HG02588 (cell line): Measurements from ENCODE around the gene HOXD10.

Experiments used
- ATAC-seq: cut with Tn5 transposase; IDR thresholded peaks from one replicate; pipeline ENCODE4 v1.9.1; 2021; ENCODE audit warnings: mild to moderate bottlenecking, moderate library complexity; ENCODE audit not compliant: unreplicated experiment

HOXD10 gene

DNA sequence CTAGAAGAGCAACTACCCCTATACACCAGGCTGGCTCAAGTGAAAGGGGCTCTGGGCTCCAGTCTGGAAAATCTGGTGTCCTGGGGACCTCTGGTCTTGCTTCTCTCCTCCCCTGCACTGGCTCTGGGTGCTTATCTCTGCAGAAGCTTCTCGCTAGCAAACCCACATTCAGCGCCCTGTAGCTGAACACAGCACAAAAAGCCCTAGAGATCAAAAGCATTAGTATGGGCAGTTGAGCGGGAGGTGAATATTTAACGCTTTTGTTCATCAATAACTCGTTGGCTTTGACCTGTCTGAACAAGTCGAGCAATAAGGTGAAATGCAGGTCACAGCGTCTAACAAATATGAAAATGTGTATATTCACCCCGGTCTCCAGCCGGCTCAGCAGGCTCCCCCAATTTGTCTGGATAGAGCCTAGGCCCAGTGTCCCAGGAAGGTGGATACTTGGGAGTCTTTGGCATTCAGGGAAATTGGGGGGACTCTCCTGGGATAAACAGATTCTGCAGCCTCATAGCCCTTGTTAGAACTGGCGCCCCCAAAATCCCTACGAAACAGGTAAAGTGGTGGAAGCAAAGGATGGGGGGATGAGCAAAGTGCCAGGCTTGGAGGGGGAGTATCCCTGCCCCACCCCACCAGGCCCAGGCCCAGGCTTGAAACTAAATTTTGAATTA is 32.3 kb downstream of the HOXD10 start:
- no peak for ATAC-seq

DNA sequence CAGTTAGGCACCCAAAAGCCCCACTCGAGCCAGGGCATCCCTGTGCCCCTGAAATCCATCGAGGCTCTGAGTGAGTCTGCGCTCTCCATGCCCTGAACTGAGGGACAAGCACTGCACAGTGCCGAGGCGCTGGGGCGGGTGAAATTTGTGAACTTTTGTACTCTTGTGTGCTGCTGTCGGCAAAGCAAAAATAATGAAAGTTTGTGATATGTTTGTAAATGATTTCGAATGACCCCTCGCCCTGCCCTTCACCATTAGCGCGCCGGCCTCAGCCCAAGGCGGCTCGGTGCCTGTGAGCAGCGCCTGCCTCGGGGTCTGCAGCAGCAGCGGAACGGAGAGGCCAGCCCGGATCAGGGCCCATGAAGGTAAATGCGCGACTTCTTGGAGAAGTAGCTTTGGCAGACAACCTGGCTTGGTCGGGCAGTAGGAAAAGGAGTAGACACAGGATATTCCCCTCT is 32.9 kb downstream of the HOXD10 start:
- no peak for ATAC-seq

DNA sequence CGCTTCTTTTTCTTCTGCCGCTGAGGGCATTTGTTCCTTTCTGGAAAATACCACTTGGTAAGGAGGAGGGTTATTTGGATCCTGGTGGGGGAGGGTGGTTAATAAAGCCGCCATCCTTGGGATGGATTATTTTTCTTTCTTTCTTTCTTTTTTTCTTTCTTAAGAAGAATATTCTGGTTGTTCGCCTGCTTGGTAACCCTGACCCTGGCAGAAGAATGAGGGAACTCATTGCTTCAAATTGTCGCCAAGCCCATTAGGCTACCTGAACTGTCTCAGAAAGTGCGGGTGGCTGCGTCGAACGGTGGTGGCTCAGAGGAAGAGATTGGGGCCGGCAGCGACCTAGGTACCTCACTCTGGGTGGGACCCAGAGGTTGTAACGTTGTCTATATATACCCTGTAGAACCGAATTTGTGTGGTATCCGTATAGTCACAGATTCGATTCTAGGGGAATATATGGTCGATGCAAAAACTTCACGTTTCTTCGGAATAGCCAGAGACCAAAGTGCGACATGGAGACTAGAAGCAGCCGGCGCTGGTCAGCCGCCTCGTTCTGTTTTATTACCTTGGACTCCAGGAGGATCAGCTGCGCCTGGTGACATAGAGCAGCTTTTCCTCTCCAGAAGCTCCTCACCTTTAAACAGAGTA is 33.5 kb downstream of the HOXD10 start:
- ATAC-seq, result no peak

DNA sequence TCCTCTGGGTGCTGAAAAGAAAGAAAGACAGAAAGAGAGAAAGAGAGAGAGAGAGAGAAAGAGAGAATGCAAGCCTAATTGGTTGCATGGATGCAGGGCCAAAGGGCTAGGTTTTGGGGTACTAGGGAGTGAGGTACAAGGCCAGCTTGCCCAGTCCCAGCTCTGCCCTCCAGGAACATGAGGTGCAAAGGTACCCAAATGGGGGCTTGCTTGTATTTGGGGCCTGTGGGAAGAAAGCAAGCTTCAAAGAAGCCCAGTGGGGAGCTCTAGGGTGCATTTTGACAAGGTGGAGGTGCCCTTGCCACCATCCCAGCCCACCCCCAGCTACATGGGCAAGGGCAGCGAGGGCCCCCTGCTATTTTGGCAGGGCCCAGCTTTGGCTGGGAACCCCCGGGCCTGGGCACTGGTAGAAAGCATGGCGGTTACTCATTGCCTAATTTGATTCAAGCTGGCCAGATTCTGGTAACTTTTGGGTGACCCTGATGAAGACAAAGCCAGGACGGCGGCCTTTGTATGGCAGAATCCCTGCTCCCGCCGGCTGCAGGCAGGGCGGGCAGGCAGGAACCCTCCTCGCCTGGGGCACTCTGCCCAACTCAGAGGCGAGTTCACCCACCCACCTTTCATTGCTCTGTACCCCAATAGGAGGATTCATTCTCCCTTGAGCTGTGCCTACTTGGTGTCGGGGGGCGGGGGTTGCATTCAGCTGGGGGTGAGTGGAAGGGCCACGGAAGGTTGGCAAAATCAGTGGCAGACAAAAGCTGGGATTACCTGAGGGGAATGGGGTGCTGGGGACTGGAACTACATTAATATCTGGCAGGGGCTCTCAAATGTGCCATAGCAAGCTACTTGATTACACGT is 34.2 kb downstream of the HOXD10 start:
- no peak for ATAC-seq

DNA sequence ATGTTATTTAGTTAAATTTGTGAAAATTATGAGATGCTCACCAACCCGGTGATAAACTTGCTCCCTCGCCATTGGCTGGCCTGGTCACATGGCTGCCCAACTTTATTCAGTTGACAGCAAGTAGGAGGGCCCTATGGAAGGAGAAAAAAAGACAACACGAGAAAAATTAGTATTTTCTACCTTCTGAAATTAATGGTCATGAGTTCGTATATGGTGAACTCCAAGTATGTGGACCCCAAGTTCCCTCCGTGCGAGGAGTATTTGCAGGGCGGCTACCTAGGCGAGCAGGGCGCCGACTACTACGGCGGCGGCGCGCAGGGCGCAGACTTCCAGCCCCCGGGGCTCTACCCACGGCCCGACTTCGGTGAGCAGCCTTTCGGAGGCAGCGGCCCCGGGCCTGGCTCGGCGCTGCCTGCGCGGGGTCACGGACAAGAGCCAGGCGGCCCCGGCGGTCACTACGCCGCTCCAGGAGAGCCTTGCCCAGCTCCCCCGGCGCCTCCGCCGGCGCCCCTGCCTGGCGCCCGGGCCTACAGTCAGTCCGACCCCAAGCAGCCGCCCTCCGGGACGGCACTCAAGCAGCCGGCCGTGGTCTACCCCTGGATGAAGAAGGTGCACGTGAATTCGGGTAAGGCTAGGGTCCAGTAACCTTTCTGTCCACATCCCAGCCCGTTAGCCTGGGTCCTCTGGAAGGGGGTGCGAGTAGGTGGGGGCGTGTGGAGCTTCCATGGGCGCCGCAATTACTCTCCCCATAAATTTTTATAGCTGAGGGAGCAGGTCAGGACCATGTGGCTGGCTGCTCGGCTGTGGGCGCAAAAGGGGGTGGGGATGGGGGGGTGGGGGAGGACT is 35.1 kb downstream of the HOXD10 start, which contains the start of gene HOXD4:
Gene HOXD4 (plus strand): TSS at position 109 of the 846 bp plus-strand sequence. CDS start 84 bp downstream, at position 193.
- ATAC-seq, result no peak

DNA sequence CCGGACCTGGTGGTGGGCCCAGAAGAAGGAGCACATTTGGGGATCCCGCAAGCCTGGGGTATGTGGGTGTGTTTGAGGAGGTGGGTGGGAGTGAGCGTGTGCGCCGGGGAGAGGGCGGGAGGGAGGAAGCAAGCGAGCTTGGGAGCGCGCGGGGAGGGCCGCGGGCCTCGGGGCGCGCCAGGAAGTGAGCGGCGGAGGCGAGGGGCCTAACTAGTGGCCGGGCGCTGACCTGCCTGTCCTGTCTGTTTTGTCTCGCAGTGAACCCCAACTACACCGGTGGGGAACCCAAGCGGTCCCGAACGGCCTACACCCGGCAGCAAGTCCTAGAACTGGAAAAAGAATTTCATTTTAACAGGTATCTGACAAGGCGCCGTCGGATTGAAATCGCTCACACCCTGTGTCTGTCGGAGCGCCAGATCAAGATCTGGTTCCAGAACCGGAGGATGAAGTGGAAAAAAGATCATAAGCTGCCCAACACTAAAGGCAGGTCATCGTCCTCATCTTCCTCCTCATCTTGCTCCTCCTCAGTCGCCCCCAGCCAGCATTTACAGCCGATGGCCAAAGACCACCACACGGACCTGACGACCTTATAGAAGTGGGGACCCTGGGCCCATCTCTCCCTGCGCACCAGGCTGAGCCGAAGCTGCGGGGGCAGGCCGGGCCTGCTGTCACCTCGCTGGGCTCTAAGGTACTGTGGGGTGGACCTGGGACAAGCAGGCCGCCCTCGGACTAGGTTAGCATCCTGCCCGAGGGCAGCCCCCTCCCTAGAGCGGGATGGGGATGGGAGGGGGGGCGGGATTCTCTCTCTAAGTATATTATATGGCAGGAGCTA is 36.0 kb downstream of the HOXD10 start:
- ATAC-seq, result no peak

DNA sequence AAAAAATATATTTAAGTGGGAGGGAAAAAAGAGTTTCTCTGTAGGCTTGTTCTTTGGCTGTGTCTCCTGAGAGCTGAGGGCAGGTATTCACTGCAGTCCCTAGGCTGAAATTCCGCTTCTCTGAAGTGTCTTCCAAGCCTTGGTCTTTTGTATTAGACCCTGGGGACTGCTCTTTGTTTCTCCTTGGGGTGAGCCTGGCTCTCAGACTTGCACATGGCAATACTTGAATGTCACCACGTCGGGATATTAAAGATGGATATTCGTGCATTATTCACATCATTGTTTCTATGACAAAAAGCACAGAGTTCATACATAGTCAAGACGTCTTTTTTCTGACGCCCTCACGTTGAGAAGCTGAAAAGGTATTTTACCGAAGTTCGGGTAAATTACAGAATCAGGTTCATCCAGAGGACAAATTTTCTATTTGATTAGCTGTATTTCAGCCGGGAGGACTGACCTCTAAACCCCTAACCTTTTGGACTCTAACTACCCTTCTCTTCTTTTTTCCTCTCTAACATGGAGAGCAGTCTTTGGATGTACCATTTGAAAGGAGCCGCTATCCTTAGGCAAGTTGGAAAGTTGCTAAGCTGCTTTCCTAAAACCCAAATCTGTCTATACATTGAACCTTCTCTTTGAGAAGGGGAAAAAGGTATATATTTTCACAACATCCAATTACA is 38.1 kb downstream of the HOXD10 start:
- no peak for ATAC-seq

DNA sequence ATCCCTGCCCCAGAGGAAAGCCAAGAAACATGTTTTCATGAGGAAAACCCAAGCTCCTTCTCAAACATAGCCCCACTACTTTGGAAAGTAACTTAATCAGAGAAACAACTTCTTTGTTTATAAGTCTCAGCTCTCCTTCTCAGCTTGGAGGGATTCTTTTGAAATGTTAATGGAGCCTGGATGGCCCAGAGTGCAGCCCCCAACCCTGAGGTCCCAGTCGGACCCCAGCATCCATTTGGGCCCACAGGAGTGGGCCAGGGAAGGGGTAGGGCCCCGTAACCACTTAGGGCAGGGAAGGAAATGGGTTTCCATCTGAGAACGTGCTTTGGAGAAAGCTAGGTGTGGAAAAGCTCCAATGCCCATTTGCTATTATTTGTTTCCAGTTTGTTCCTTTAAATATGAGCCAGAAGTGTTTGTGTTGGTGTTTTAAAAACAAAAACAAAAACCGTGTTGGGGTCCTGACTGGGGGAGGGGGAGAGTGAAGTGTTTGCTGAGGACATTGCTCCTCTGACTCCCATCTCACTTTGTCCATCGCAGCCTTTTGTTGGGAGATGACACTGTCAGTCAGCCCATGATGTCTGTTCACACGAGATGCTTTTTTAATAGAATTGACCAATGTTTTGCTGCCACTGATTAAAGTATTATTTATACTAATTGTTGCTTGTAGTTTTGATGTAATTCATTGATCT is 38.9 kb downstream of the HOXD10 start:
- no peak for ATAC-seq

DNA sequence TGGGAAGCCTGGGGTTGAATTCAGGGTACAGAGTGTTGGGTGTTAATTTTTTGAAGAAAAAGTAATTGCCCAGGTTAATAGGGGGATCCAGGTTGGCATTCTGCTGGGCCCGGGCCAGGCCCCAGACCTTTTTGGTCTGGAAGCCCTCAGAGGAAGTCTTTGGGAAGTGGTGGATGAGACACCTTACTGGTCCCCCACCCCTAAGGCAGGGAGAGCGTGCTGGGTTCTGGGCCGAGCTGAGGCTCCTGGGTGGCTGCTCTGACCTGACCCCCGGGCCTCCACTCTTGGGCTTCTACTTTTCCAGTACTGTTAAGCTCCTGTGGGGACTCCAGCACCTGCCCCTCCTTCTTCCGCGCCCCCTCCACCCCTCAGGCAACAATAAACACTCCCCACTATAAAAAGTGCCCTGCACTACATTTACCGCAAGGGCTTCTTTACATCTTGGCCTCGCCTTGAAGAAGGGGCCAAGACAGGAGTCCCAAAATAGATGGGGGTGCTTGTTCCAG is 39.8 kb downstream of the HOXD10 start:
- no peak for ATAC-seq

DNA sequence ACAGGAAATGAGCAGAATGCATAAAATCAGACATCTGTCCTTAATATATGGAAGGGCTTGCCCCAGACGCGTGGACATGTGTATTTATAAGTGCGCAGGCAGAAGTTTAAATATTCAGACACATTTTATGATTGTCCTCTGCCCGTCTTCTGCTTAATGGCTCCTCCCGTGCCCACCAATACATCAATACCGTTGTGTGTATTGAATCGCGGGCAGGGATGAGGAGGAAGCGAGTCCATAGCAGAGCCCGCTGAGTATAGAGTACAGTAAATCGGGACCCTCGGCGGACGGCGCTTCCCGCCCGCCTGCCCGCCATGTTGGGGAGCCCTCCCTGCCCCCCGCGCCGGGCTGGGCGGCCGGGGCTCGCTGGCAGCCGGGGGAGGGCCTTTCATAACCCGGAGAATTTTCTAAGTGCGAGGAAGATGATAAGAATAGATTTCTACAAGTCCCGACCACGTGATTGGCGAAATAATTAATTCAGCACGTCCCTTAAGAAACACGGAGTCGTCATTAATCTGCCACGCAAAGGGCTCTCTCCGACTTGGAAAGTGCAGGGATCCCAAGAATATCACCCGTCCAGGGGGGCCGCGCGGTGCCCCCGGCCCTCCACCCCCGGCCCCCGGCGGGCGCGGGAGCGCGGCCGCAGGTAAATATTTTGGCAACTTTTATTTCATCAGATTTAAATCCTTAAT is 40.4 kb downstream of the HOXD10 start, which contains the start of gene HOXD3:
Gene HOXD3 (plus strand): TSS at position 501 of the 692 bp plus-strand sequence. CDS start 11,808 bp downstream, outside the sequence.
- no peak for ATAC-seq

DNA sequence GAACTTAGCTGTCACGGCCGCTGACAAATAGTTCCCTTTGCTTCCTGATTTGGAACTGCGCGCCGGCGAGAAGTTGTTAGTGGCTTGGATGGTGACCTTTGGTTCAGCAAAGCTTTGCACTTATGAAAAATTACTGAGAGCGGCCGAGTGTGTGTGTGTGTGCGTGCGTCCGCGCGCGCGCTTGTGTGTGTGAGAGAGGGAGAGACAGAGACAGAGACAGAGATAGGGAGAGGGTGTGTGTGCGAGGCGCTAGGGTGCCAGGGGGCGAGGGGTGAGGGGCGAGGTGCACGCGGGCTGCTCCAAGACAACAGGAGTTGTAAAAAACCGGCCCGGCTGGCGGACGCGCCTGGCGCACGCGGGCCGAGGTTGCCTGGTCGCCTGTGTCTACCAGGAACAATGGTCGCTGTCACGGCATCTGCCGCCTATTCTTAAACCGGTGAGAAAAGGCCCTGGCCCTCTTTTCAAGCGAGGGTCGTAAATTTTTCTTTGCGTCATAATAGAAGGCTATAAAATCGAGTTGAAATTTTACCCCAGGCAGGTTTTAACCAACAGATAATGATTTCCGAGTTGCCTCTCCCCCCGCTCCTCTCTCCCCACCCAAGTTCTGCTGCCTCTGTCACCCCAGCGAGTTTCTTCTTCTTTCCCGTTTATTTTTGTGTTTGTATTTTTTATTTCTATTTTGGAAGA is 41.1 kb downstream of the HOXD10 start:
- ATAC-seq, result no peak

DNA sequence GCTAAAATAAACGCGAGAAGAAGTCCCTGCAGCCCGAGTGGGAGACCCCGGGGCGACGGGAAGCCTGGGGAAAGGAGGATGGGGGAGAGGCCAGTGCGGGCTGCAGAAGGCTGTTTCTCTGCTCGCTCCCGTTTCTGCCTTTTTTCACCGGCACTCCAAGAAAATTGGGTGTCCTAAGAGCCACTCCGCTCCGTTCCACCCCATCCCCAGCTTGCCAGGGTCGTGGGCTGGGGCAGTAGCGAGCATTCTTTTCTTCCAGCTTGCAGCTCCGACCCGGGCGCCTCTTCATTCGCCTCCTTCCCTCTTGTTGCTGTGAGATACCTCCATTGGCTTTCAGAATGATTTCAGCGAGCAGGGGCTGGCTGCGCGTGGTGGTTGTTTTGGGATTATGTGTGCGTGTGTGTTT is 41.6 kb downstream of the HOXD10 start:
- ATAC-seq, result no peak

DNA sequence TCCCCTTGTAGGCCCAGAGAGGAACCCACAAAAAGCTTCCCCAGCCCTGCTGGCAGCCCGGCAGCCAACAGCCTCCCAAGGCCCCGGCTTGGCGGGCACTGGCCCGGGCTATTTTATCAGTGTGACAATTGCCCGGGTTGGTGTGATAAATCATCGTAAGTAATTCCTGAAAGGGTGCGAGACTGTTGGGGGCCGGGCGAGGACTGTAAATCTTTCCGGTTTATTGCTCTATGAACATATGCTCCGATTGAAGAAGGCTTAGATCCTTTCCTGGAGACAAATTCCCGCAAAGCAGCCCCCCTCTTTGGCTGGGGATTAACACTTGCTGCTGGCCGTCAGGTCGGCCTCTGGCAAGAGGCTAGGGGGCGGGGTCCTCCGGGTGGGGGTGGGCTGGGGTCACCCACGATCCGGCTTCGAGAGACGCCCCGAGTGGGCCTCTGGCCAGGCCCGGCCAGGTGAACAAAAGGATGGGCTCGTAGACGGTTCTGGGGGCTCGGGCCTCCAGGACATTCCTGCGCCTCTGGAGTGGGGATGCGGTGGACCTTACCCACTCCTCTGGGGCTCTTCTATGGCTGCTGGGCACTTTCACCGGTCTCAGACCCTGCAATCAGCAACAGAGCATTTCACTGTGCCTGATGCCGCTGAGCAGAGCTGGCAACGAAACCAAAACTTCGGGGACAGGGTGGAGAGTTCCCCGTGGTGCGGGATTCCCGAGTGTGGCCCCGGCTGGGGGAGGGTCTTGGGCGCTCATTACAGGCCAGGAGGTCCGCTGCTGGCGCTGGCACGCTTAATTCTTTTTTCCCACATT is 42.5 kb downstream of the HOXD10 start:
- ATAC-seq, result no peak

DNA sequence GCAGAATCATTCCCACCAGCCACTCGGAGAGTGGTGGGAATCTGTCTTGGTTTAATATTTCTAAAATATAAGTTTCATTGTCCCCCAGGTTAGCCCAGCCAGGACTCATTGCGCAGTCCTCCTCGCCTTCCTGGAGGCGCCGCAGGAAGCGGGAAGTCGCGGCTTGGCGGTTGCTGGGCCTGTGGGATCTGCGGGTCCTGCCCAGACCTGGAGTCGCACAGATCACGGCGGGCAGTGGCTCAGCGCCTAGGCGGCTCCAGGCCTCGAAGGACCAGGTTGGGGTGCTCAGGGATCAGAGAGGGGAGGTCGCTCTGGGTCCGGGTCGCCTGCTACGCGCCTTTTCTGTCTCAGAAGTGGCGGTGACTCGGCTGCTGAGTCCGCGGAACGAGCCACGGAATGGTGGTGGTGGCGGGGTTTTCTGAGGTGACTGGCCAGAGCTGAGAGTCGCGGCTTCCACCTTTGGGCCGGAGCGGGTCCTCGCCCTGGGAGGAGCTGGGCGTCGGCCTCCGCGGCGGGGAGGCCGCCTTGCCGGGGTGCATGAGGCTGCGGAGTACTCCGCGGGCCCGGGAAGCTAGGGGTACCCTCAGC is 43.2 kb downstream of the HOXD10 start:
- no peak for ATAC-seq

DNA sequence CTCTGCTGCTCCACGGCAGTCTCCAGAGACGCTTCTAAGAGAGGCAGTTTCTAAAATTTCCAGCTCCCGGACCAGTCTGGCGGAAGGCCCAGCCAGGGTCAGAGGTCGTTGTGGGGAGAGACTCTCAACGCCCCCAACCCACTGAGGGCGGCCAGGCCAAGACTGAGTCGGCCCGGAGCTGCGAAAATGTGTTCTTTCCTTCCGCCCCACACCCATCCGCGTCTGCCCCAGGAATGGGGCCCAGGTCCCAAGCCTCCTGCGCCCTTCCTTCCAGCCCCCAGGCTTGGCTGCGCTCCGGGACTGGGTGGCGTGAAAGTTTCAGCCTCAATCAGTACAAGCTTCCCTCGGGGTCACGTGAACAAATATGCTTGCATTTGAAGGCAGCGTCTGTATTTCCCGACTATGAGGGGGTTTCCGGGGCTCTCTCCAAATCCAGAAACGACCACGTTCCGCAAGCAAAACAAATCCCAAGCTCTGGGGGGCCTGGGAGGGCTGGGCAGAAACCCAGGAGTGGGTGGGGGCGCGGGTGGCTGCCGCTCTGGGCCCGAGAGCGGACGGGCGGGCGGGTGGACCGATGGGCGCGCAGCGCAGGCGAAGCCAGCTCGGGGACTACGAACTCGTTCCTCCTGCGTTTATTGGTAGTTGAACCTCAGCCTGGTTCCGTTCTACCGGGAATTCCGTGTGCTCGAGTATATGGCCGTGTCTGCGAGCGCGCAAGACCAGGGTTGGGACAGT is 43.8 kb downstream of the HOXD10 start:
- no peak for ATAC-seq
